CD4-positive, alpha-beta T cell (primary cell): ENCODE data around the gene ZFC3H1. TPM values are rescaled to one million over a fixed set of nuclear protein-coding genes. Genes with fewer than 3 reads are reported as not detected.

Experiments
- ATAC-seq: fragments of 200-7000 bp; cut with Tn5 transposase; one replicate; pipeline ENCODE4 v1.10.0; 2022; ENCODE audit warnings: mild to moderate bottlenecking; ENCODE audit not compliant: poor library complexity
- CTCF ChIA-PET: fragments of 350-600 bp; sonication (Branson Sonifier 250); formaldehyde crosslinking; loops from one replicate; lab custom pipeline; 2021; ENCODE audit warnings: antibody characterized with exemption, inconsistent platforms; lab: Charles Lee
- POLR2A ChIA-PET: fragments of 350-600 bp; sonication (Branson Sonifier 250); formaldehyde crosslinking; loops from one replicate; lab custom pipeline; 2021; ENCODE audit warnings: antibody characterized with exemption, inconsistent platforms; lab: Charles Lee
- DNase-seq, 14 experiments: peaks; one replicate each; pipeline ENCODE4 v3.0.0-alpha.2; 2013 to 2020; ENCODE audit warnings: mixed read lengths in 2 of 14
- H3K27ac ChIP-seq, 2 donors: one replicate each; pipeline versions ENCODE4 v1.5.1 to v1.7.0; 2013; ENCODE audit warnings: low read length in 2 of 2, low read depth in 1 of 2, mild to moderate bottlenecking in 1 of 2
- H3K27me3 ChIP-seq, 2 experiments: 1 replicate in 1 of 2; 2 replicates in 1 of 2; pipeline versions ENCODE4 v1.6.1 to v1.7.0; 2013; ENCODE audit warnings: low read length in 2 of 2, control low read depth in 1 of 2, mild to moderate bottlenecking in 1 of 2, moderate library complexity in 1 of 2; ENCODE audit not compliant: insufficient read depth in 2 of 2, control insufficient read depth in 1 of 2
- H3K36me3 ChIP-seq: one replicate; pipeline ENCODE4 v1.6.1; 2013; ENCODE audit warnings: low read length, control low read depth; ENCODE audit not compliant: insufficient read depth
- H3K4me1 ChIP-seq: one replicate; pipeline ENCODE4 v1.6.1; 2013; ENCODE audit warnings: low read length, control low read depth; ENCODE audit not compliant: insufficient read depth
- H3K4me3 ChIP-seq: one replicate; pipeline ENCODE4 v1.5.1; 2013; ENCODE audit warnings: mild to moderate bottlenecking, low read length, moderate library complexity
- H3K9me3 ChIP-seq, 2 experiments: 1 replicate in 1 of 2; 2 replicates in 1 of 2; pipeline versions ENCODE4 v1.6.1 to v1.7.0; 2013; ENCODE audit warnings: low read length in 2 of 2, mild to moderate bottlenecking in 2 of 2, control low read depth in 1 of 2, moderate library complexity in 1 of 2; ENCODE audit not compliant: control insufficient read depth in 1 of 2, insufficient read depth in 1 of 2
- H3K27ac Mint-ChIP-seq: one replicate; pipeline ENCODE4 v1.8.0; 2020; ENCODE audit warnings: mixed read lengths
- H3K27me3 Mint-ChIP-seq: one replicate; pipeline ENCODE4 v1.8.0; 2021; ENCODE audit warnings: mixed read lengths
- H3K36me3 Mint-ChIP-seq: one replicate; pipeline ENCODE4 v1.8.0; 2021; ENCODE audit warnings: low read depth, mixed read lengths
- H3K4me1 Mint-ChIP-seq: one replicate; pipeline ENCODE4 v1.8.0; 2021; ENCODE audit warnings: low read depth, mixed read lengths
- H3K4me3 Mint-ChIP-seq: one replicate; pipeline ENCODE4 v1.8.0; 2020; ENCODE audit warnings: mild to moderate bottlenecking, mixed read lengths
- H3K9me3 Mint-ChIP-seq: one replicate; pipeline ENCODE4 v1.8.0; 2020; ENCODE audit warnings: mixed read lengths
- CTCF ChIP-seq: fragments of 200-600 bp; IDR thresholded peaks from one replicate; pipeline ENCODE4 v1.8.0; 2022; ENCODE audit warnings: antibody characterized with exemption, mild to moderate bottlenecking
- intact Hi-C, 2 experiments: fragments of 100-400 bp; cut with DNase I in 1 of 2; cut with micrococcal nuclease in 1 of 2; formaldehyde crosslinking; loops; one replicate each; pipeline versions ENCODE4 v1.15.1 to v1.9.0; 2023 to 2025; cut with DNase I, micrococcal nuclease
- total RNA-seq, 174 experiments: library from RNA in 2 of 174; stranded (reverse) in 2 of 174; gene quantifications; one replicate each; pipeline ENCODE4 v1.2.3 and lab custom pipeline; 2021 to 2026

The ZFC3H1 gene
- total RNA-seq, 2 experiments from 2014 or later, result 131 to 135 TPM

- Mint-ChIP-seq H3K27ac (peak overlapping the region; percentile 7), H3K27me3 (no peaks in the 10 kb centered on the region), H3K4me1 (peaks cover 17% of the 10 kb centered on the region), H3K9me3 (no peaks in the 10 kb centered on the region), H3K4me3 (no peak overlapping the region), H3K36me3 (peaks cover 38% of the 10 kb centered on the region)
- no peak for TF ChIP-seq CTCF
- H3K4me3 ChIP-seq, result no peak overlapping the region
- ChIA-PET POLR2A (interaction anchor here (0.9 kb wide), 1 partner anchor 58 kb away, joined by 3 read pairs; no protein-coding TSS in a partner anchor), CTCF (interaction anchor here (0.8 kb wide), 1 partner anchor 32 kb away, joined by 3 read pairs; no protein-coding TSS in a partner anchor)
- intact Hi-C loops, result no loop called here
- H3K36me3 ChIP-seq, result peaks cover 28% of the 10 kb centered on the region
- no peaks in the 10 kb centered on the region for H3K4me1 ChIP-seq
- ATAC-seq (no peak), DNase-seq (no peak)
- no peaks in the 10 kb centered on the region for H3K9me3 ChIP-seq
- no peak overlapping the region for H3K27ac ChIP-seq
- H3K27me3 ChIP-seq, result no peaks in the 10 kb centered on the region
Measured at GRCh38 chr12:71605039-71605438, 58.6 kb downstream of the ZFC3H1 start.

GRCh38 chr12:71602761-71603577 is 60.7 kb downstream of the ZFC3H1 start:
- intact Hi-C loops, result no loop called here
- no peak for ATAC-seq
- Mint-ChIP-seq H3K4me1 (peaks cover 4% of the 10 kb centered on the region), H3K4me3 (no peak overlapping the region), H3K27me3 (no peaks in the 10 kb centered on the region), H3K36me3 (peaks cover 21% of the 10 kb centered on the region), H3K27ac (peak overlapping the region; percentile 33), H3K9me3 (no peaks in the 10 kb centered on the region)
- DNase-seq, result no peak
- CTCF ChIA-PET, result no interaction called here
- no peak overlapping the region for H3K27ac ChIP-seq
- H3K27me3 ChIP-seq, result no peaks in the 10 kb centered on the region
- no peak overlapping the region for H3K4me3 ChIP-seq
- H3K4me1 ChIP-seq, result no peaks in the 10 kb centered on the region
- no peak for TF ChIP-seq CTCF
- POLR2A ChIA-PET, result no interaction called here
- peaks cover 12% of the 10 kb centered on the region for H3K36me3 ChIP-seq
- no peaks in the 10 kb centered on the region for H3K9me3 ChIP-seq

GRCh38 chr12:71601546-71601945 is 62.1 kb downstream of the ZFC3H1 start:
- intact Hi-C loops, result no loop called here
- no peak for TF ChIP-seq CTCF
- Mint-ChIP-seq H3K4me1 (peaks cover 4% of the 10 kb centered on the region), H3K36me3 (peaks cover 7% of the 10 kb centered on the region), H3K9me3 (no peaks in the 10 kb centered on the region), H3K4me3 (no peak overlapping the region), H3K27me3 (no peaks in the 10 kb centered on the region), H3K27ac (no peak overlapping the region)
- ChIA-PET POLR2A (no interaction called here), CTCF (no interaction called here)
- Histone ChIP-seq H3K36me3 (peaks cover 2% of the 10 kb centered on the region), H3K27ac (no peak overlapping the region), H3K4me1 (no peaks in the 10 kb centered on the region), H3K27me3 (no peaks in the 10 kb centered on the region), H3K4me3 (no peak overlapping the region), H3K9me3 (no peaks in the 10 kb centered on the region)
- DNase-seq, result no peak
- no peak for ATAC-seq
